Lower leg skin (tissue), 3 donors: ENCODE data around the gene ZBTB7C.

Experiments used
- POLR2A ChIP-seq, 2 donors: fragments of 450-650 bp; IDR thresholded peaks; one replicate each; pipeline ENCODE4 v1.6.1; 2016 to 2017; ENCODE audit warnings: antibody characterized with exemption in 2 of 2, mild to moderate bottlenecking in 1 of 2, moderate library complexity in 1 of 2
- TF ChIP-seq, protein P1 (sequence below), 3 donors: fragments of 450-650 bp; IDR thresholded peaks; one replicate each; pipeline ENCODE4 v1.5.1; 2016; ENCODE audit warnings: antibody characterized with exemption in 3 of 3, mild to moderate bottlenecking in 3 of 3, moderate library complexity in 2 of 3

DNA sequence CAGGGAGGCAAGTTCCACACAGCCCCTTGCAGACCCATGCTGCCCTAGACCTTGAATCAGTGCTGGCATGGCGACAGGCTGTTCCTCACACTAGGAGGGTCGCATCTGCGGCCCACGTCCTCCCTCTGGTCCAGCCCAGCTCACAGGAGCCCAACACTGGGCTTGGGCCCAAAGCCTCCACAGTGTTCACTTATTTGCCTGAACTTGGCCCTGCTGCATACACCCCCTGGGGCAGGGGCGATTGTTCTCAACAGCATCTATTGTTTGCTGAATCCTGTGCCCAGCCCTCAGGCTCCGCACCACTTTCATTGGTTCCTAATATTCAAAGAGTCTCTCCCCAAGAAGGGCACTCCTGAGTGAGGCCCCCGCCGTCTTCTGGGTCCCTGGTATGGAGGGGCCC lies 90.7 kb downstream of the ZBTB7C start:
- TF ChIP-seq, protein P1, sequence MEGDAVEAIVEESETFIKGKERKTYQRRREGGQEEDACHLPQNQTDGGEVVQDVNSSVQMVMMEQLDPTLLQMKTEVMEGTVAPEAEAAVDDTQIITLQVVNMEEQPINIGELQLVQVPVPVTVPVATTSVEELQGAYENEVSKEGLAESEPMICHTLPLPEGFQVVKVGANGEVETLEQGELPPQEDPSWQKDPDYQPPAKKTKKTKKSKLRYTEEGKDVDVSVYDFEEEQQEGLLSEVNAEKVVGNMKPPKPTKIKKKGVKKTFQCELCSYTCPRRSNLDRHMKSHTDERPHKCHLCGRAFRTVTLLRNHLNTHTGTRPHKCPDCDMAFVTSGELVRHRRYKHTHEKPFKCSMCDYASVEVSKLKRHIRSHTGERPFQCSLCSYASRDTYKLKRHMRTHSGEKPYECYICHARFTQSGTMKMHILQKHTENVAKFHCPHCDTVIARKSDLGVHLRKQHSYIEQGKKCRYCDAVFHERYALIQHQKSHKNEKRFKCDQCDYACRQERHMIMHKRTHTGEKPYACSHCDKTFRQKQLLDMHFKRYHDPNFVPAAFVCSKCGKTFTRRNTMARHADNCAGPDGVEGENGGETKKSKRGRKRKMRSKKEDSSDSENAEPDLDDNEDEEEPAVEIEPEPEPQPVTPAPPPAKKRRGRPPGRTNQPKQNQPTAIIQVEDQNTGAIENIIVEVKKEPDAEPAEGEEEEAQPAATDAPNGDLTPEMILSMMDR (IDR thresholded peaks at IDR 0.05): no peak
- no peak for TF ChIP-seq POLR2A (IDR thresholded peaks at IDR 0.05)
